Right atrium auricular region (tissue), 2 donors: Measurements from ENCODE around the gene NHERF2. TPM values are rescaled to one million over a fixed set of nuclear protein-coding genes. Genes with fewer than 3 reads are reported as not detected.
"Not testable (repeated sequence)": the region's sequence is repeated elsewhere in the genome, so short reads cannot be mapped to it uniquely, and the experiment has no call there.

ENCODE experiments used
- DNase-seq: peaks from one replicate; pipeline ENCODE4 v3.0.0-alpha.2; 2019; ENCODE audit warnings: low spot score
- H3K27ac ChIP-seq, 2 donors: fragments of 200-600 bp; sonication (generic); 1 replicate in 1 of 2; 2 replicates in 1 of 2; pipeline ENCODE4 v1.5.1; 2016 to 2019
- H3K27me3 ChIP-seq, 2 donors: fragments of 200-600 bp; sonication (generic); one replicate each; pipeline versions ENCODE4 v1.5.1 to v1.6.0; 2017 to 2019
- H3K36me3 ChIP-seq: fragments of 200-600 bp; sonication (generic); one replicate; pipeline ENCODE4 v1.5.1; 2016
- H3K4me1 ChIP-seq, 2 donors: fragments of 200-600 bp; sonication (generic); one replicate each; pipeline versions ENCODE4 v1.5.1 to v1.6.0; 2017 to 2019
- H3K4me3 ChIP-seq, 2 donors: fragments of 200-600 bp; sonication (generic); 1 replicate in 1 of 2; 2 replicates in 1 of 2; pipeline ENCODE4 v1.5.1; 2017 to 2019; ENCODE audit warnings: mild to moderate bottlenecking in 1 of 2, moderate library complexity in 1 of 2
- H3K9me3 ChIP-seq, 2 donors: fragments of 200-600 bp; sonication (generic); one replicate each; pipeline ENCODE4 v1.5.1; 2019
- CTCF ChIP-seq, 2 donors: fragments of 200-600 bp; sonication (generic); IDR thresholded peaks; one replicate each; pipeline ENCODE4 v1.5.1; 2019; ENCODE audit warnings: antibody characterized with exemption in 2 of 2
- total RNA-seq, 2 donors: library from RNA; depleted of rRNA; stranded (reverse); fragments of >200 nt; gene quantifications; one replicate each; pipeline ENCODE4 v1.1.0, GENCODE V29; 2016

The NHERF2 gene
- total RNA-seq, 2 donors from 2014 or later: 187 to 213 TPM

DNA sequence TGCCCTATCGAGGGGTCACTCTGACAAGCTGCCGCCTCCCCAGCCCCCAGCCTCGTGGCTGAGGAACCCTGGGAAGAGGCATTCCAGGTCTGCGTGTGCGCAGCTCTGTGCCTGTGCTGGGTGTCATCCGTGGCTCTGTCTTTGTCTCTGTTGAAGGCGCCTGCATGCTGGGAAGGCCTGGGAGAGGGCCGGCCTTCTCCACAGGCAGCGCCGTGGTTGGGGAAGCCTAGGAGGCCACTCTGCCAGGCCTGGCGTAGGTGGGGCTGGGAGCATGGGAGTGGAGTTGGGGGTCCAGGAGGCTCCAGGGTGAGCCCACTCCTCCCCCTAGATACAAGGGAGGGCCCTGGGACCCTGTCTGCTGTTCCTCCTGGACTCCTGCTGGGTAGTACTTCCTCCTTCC is 3.3 kb downstream of the NHERF2 start:
- no peak for DNase-seq
- H3K27ac ChIP-seq: peak overlapping the region; percentile 84 to 85
- no peak for TF ChIP-seq CTCF (IDR thresholded peaks at IDR 0.05)
- no peaks in the 10 kb centered on the region for H3K9me3 ChIP-seq
- H3K4me1 ChIP-seq: peaks cover 0 to 68% of the 10 kb centered on the region in 2 donors
- H3K4me3 ChIP-seq: peak overlapping the region; percentile 30 to 74
- no peaks in the 10 kb centered on the region for H3K27me3 ChIP-seq
- H3K36me3 ChIP-seq: peaks cover 11% of the 10 kb centered on the region

- no peak for TF ChIP-seq CTCF (IDR thresholded peaks at IDR 0.05)
- H3K27me3 ChIP-seq: no peaks in the 10 kb centered on the region
- peaks cover 21% of the 10 kb centered on the region for H3K36me3 ChIP-seq
- peaks cover 0 to 70% of the 10 kb centered on the region in 2 donors for H3K4me1 ChIP-seq
- peak overlapping the region; percentile 30 to 74 for H3K4me3 ChIP-seq
- no peak for DNase-seq
- peak overlapping the region; percentile 84 to 85 for H3K27ac ChIP-seq
- H3K9me3 ChIP-seq: no peaks in the 10 kb centered on the region
These were observed 4.4 kb downstream of the NHERF2 start for GRCh38 chr16:2031081-2031577.

DNA sequence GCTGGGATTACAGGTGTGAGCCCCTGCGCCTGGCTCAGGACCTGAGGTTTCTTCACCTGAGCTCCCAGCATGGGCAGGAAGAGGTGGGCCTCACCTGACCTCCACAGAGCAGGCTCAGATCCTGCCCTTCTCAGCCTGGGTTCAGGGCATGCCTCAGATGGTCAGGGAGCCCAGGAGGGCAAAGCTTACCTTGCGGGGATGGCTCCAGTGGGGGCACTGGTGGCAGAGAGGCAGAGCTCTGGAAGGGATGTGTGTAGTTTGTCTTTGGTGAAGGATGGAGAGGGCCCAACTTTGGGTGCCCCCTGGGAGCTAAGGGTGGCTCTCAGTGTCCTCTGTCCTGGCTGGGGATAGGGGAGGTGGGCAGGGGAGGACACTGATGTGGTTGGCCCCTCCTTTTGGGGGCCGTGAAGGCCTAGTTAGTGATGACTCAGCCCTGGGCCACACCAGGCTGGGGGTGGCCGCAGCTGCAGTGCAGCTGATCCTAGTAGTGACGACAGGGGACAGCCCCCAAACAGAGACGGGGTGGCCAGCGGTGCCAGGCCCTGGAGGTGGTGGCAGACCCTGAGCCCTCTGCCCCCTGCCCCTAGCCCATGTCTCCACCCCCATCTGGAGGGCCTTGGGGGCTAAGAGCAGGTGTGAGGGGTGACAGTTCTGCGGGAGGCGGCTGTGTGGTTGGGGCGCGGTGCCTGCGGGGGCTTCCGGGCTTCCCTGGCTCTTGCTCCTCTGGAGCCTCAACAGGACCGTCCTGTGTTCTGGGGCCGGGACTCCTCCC is 5.8 kb downstream of the NHERF2 start:
- TF ChIP-seq CTCF (IDR thresholded peaks at IDR 0.05): no peak
- Histone ChIP-seq H3K9me3 (no peaks in the 10 kb centered on the region), H3K27ac (peak overlapping the region; percentile 84 to 85), H3K4me3 (peak overlapping the region; percentile 3 to 50), H3K36me3 (peaks cover 34% of the 10 kb centered on the region), H3K4me1 (peaks cover 0 to 73% of the 10 kb centered on the region in 2 donors), H3K27me3 (no peaks in the 10 kb centered on the region)
- DNase-seq: no peak

- Histone ChIP-seq H3K36me3 (peaks cover 42% of the 10 kb centered on the region), H3K4me1 (peaks cover 0 to 73% of the 10 kb centered on the region in 2 donors)
- TF ChIP-seq CTCF (IDR thresholded peaks at IDR 0.05): no peak
These were observed 6.6 kb downstream of the NHERF2 start for GRCh38 chr16:2033057-2033908.

GRCh38 chr16:2033909-2034695 is 7.4 kb downstream of the NHERF2 start:
- peak overlapping the region; percentile 47 to 50 for H3K4me3 ChIP-seq
- peaks cover 0 to 73% of the 10 kb centered on the region in 2 donors for H3K4me1 ChIP-seq
- H3K27me3 ChIP-seq, H3K9me3 ChIP-seq, DNase-seq: not testable (repeated sequence)
- H3K27ac ChIP-seq: peak overlapping the region; percentile 84 to 85
- peaks cover 50% of the 10 kb centered on the region for H3K36me3 ChIP-seq

More at GRCh38 chr16:2033057-2033908, 6.6 kb downstream of the NHERF2 start:
- Histone ChIP-seq H3K27ac (peak overlapping the region; percentile 84 to 85), H3K9me3 (no peaks in the 10 kb centered on the region), H3K27me3 (no peaks in the 10 kb centered on the region), H3K4me3 (peak overlapping the region; percentile 47 to 50)
- peak; percentile 79 for DNase-seq
